ENCODE data around the gene PTPRN2.
A peak's percentile ranks its signal among the peaks of the same experiment; 100 is the strongest.

The PTPRN2 gene

GRCh38 chr7:157555944-157556641 is 1031.5 kb downstream of the PTPRN2 start:
- no peak overlapping the region for H2BK12ac ChIP-seq (ENCODE audit: low read length)
- DNase-seq (ENCODE audit: low spot score) = no peak
- no peak overlapping the region for H4K91ac ChIP-seq (ENCODE audit: low read depth, low read length, poor library complexity)
- H3K4me3 ChIP-seq (ENCODE audit: low read length in 2 of 2) = peak overlapping the region in 1 of 2 donors; percentile 67
- no peaks in the 10 kb centered on the region for H3K27me3 ChIP-seq (ENCODE audit: control insufficient read depth in 3 of 3, insufficient read depth in 3 of 3, low read depth in 1 of 3, low read length in 3 of 3)
- no peak overlapping the region for H2AFZ ChIP-seq (ENCODE audit: low read length)
- H3K4ac ChIP-seq (ENCODE audit: low read length) = no peak overlapping the region
- no peak overlapping the region for H3K4me2 ChIP-seq (ENCODE audit: insufficient read depth, low read length, poor library complexity, severe bottlenecking)
- H3K79me1 ChIP-seq (ENCODE audit: low read depth, low read length) = peaks cover 15% of the 10 kb centered on the region
- H3K27ac ChIP-seq (replicated peaks; ENCODE audit: low read length) = no peak overlapping the region
- H3K4me1 ChIP-seq (ENCODE audit: control insufficient read depth in 2 of 2, insufficient read depth in 1 of 2, low read depth in 1 of 2, low read length in 2 of 2) = no peaks in the 10 kb centered on the region
- no peak overlapping the region for H2BK15ac ChIP-seq (ENCODE audit: low read length)
- no peak overlapping the region for H3K23ac ChIP-seq (ENCODE audit: low read depth, low read length, poor library complexity)
- H3K18ac ChIP-seq (ENCODE audit: low read length) = no peak overlapping the region
- peak overlapping the region; percentile 53 for H4K8ac ChIP-seq (ENCODE audit: low read depth, low read length)
- peaks cover 36 to 95% of the 10 kb centered on the region in 2 donors for H3K36me3 ChIP-seq (replicated peaks in 1 of 2; ENCODE audit: control insufficient read depth in 2 of 2, insufficient read depth in 2 of 2, low read length in 2 of 2)
- no CpG with 5 or more reads among the region's 10 CpGs for WGBS, 2 donors (ENCODE audit: extremely low coverage in 2 of 2, insufficient read length in 2 of 2, insufficient replicate concordance in 1 of 2)
- H3K14ac ChIP-seq (ENCODE audit: low read length) = peak overlapping the region; percentile 0
- H2BK120ac ChIP-seq (ENCODE audit: low read depth, low read length) = no peak overlapping the region
- H3K9ac ChIP-seq (ENCODE audit: low read depth, low read length, poor library complexity) = peak overlapping the region; percentile 61
- H3K9me3 ChIP-seq (replicated peaks in 1 of 2; ENCODE audit: control insufficient read depth in 2 of 2, insufficient read depth in 1 of 2, low read depth in 1 of 2, low read length in 2 of 2) = peaks cover 0 to 7% of the 10 kb centered on the region in 2 donors
- H2AK5ac ChIP-seq (ENCODE audit: low read depth, low read length) = no peak overlapping the region
- no peak overlapping the region for H2BK5ac ChIP-seq (ENCODE audit: low read length)

- Histone ChIP-seq H3K9me3 (replicated peaks in 1 of 2; ENCODE audit: control insufficient read depth in 2 of 2, insufficient read depth in 1 of 2, low read depth in 1 of 2, low read length in 2 of 2) (peaks cover 0 to 7% of the 10 kb centered on the region in 2 donors), H2BK5ac (ENCODE audit: low read length) (no peak overlapping the region), H3K4me1 (ENCODE audit: control insufficient read depth in 2 of 2, insufficient read depth in 1 of 2, low read depth in 1 of 2, low read length in 2 of 2) (no peaks in the 10 kb centered on the region), H2BK15ac (ENCODE audit: low read length) (no peak overlapping the region), H3K4me3 (ENCODE audit: low read length in 2 of 2) (no peak overlapping the region), H4K8ac (ENCODE audit: low read depth, low read length) (no peak overlapping the region), H3K36me3 (replicated peaks in 1 of 2; ENCODE audit: control insufficient read depth in 2 of 2, insufficient read depth in 2 of 2, low read length in 2 of 2) (peaks cover 33 to 95% of the 10 kb centered on the region in 2 donors), H2AFZ (ENCODE audit: low read length) (no peak overlapping the region), H2BK12ac (ENCODE audit: low read length) (no peak overlapping the region), H2BK120ac (ENCODE audit: low read depth, low read length) (no peak overlapping the region), H4K91ac (ENCODE audit: low read depth, low read length, poor library complexity) (no peak overlapping the region), H3K18ac (ENCODE audit: low read length) (no peak overlapping the region), H3K4me2 (ENCODE audit: insufficient read depth, low read length, poor library complexity, severe bottlenecking) (no peak overlapping the region), H3K27ac (replicated peaks; ENCODE audit: low read length) (no peak overlapping the region), H3K4ac (ENCODE audit: low read length) (no peak overlapping the region), H3K27me3 (ENCODE audit: control insufficient read depth in 3 of 3, insufficient read depth in 3 of 3, low read depth in 1 of 3, low read length in 3 of 3) (no peaks in the 10 kb centered on the region), H3K79me1 (ENCODE audit: low read depth, low read length) (peaks cover 15% of the 10 kb centered on the region), H2AK5ac (ENCODE audit: low read depth, low read length) (no peak overlapping the region), H3K23ac (ENCODE audit: low read depth, low read length, poor library complexity) (no peak overlapping the region), H3K14ac (ENCODE audit: low read length) (no peak overlapping the region), H3K9ac (ENCODE audit: low read depth, low read length, poor library complexity) (no peak overlapping the region)
- no CpG with 5 or more reads among the region's 12 CpGs for WGBS, 2 donors (ENCODE audit: extremely low coverage in 2 of 2, insufficient read length in 2 of 2, insufficient replicate concordance in 1 of 2)
- DNase-seq (ENCODE audit: low spot score) = no peak
Observed at GRCh38 chr7:157555313-157555712, 1032.3 kb downstream of the PTPRN2 start.

GRCh38 chr7:157554393-157555238 is 1033.0 kb downstream of the PTPRN2 start:
- H3K9me3 ChIP-seq (replicated peaks in 1 of 2; ENCODE audit: control insufficient read depth in 2 of 2, insufficient read depth in 1 of 2, low read depth in 1 of 2, low read length in 2 of 2) = peaks cover 0 to 7% of the 10 kb centered on the region in 2 donors
- peak overlapping the region; percentile 66 for H3K27ac ChIP-seq (replicated peaks; ENCODE audit: low read length)
- no peak overlapping the region for H4K8ac ChIP-seq (ENCODE audit: low read depth, low read length)
- no peak overlapping the region for H3K4me2 ChIP-seq (ENCODE audit: insufficient read depth, low read length, poor library complexity, severe bottlenecking)
- no peak overlapping the region for H3K4me3 ChIP-seq (ENCODE audit: low read length in 2 of 2)
- peaks cover 33 to 95% of the 10 kb centered on the region in 2 donors for H3K36me3 ChIP-seq (replicated peaks in 1 of 2; ENCODE audit: control insufficient read depth in 2 of 2, insufficient read depth in 2 of 2, low read length in 2 of 2)
- no peak overlapping the region for H4K91ac ChIP-seq (ENCODE audit: low read depth, low read length, poor library complexity)
- WGBS, 2 donors (ENCODE audit: extremely low coverage in 2 of 2, insufficient read length in 2 of 2, insufficient replicate concordance in 1 of 2) = no CpG with 5 or more reads among the region's 28 CpGs
- no peak overlapping the region for H2BK120ac ChIP-seq (ENCODE audit: low read depth, low read length)
- no peaks in the 10 kb centered on the region for H3K4me1 ChIP-seq (ENCODE audit: control insufficient read depth in 2 of 2, insufficient read depth in 1 of 2, low read depth in 1 of 2, low read length in 2 of 2)
- no peak overlapping the region for H3K14ac ChIP-seq (ENCODE audit: low read length)
- no peak overlapping the region for H3K9ac ChIP-seq (ENCODE audit: low read depth, low read length, poor library complexity)
- no peak overlapping the region for H2BK15ac ChIP-seq (ENCODE audit: low read length)
- no peak overlapping the region for H2AFZ ChIP-seq (ENCODE audit: low read length)
- no peaks in the 10 kb centered on the region for H3K27me3 ChIP-seq (ENCODE audit: control insufficient read depth in 3 of 3, insufficient read depth in 3 of 3, low read depth in 1 of 3, low read length in 3 of 3)
- H3K4ac ChIP-seq (ENCODE audit: low read length) = no peak overlapping the region
- H3K18ac ChIP-seq (ENCODE audit: low read length) = peak overlapping the region; percentile 27
- no peak overlapping the region for H2BK5ac ChIP-seq (ENCODE audit: low read length)
- H3K23ac ChIP-seq (ENCODE audit: low read depth, low read length, poor library complexity) = no peak overlapping the region
- no peak for DNase-seq (ENCODE audit: low spot score)
- H2BK12ac ChIP-seq (ENCODE audit: low read length) = no peak overlapping the region
- no peak overlapping the region for H2AK5ac ChIP-seq (ENCODE audit: low read depth, low read length)
- H3K79me1 ChIP-seq (ENCODE audit: low read depth, low read length) = peaks cover 15% of the 10 kb centered on the region

GRCh38 chr7:157553256-157553655 is 1034.4 kb downstream of the PTPRN2 start:
- Histone ChIP-seq H3K27ac (replicated peaks; ENCODE audit: low read length) (no peak overlapping the region), H2BK12ac (ENCODE audit: low read length) (no peak overlapping the region), H3K18ac (ENCODE audit: low read length) (peak overlapping the region; percentile 6), H3K4me1 (ENCODE audit: control insufficient read depth in 2 of 2, insufficient read depth in 1 of 2, low read depth in 1 of 2, low read length in 2 of 2) (no peaks in the 10 kb centered on the region), H4K91ac (ENCODE audit: low read depth, low read length, poor library complexity) (no peak overlapping the region), H2BK5ac (ENCODE audit: low read length) (no peak overlapping the region), H4K8ac (ENCODE audit: low read depth, low read length) (no peak overlapping the region), H3K36me3 (replicated peaks in 1 of 2; ENCODE audit: control insufficient read depth in 2 of 2, insufficient read depth in 2 of 2, low read length in 2 of 2) (peaks cover 36 to 95% of the 10 kb centered on the region in 2 donors), H3K4me3 (ENCODE audit: low read length in 2 of 2) (no peak overlapping the region), H3K27me3 (ENCODE audit: control insufficient read depth in 3 of 3, insufficient read depth in 3 of 3, low read depth in 1 of 3, low read length in 3 of 3) (no peaks in the 10 kb centered on the region), H2AFZ (ENCODE audit: low read length) (no peak overlapping the region), H2AK5ac (ENCODE audit: low read depth, low read length) (no peak overlapping the region), H3K9me3 (replicated peaks in 1 of 2; ENCODE audit: control insufficient read depth in 2 of 2, insufficient read depth in 1 of 2, low read depth in 1 of 2, low read length in 2 of 2) (peaks cover 0 to 7% of the 10 kb centered on the region in 2 donors), H3K14ac (ENCODE audit: low read length) (no peak overlapping the region), H3K4ac (ENCODE audit: low read length) (no peak overlapping the region), H3K79me1 (ENCODE audit: low read depth, low read length) (peaks cover 14% of the 10 kb centered on the region), H2BK15ac (ENCODE audit: low read length) (no peak overlapping the region), H3K23ac (ENCODE audit: low read depth, low read length, poor library complexity) (no peak overlapping the region), H2BK120ac (ENCODE audit: low read depth, low read length) (no peak overlapping the region), H3K4me2 (ENCODE audit: insufficient read depth, low read length, poor library complexity, severe bottlenecking) (no peak overlapping the region), H3K9ac (ENCODE audit: low read depth, low read length, poor library complexity) (no peak overlapping the region)
- no CpG with 5 or more reads among the region's 18 CpGs for WGBS, 2 donors (ENCODE audit: extremely low coverage in 2 of 2, insufficient read length in 2 of 2, insufficient replicate concordance in 1 of 2)
- DNase-seq (ENCODE audit: low spot score) = no peak
